Caco-2 (cell line): ENCODE results near the gene TLE1. TPM values are rescaled to one million over a fixed set of nuclear protein-coding genes. Genes with fewer than 3 reads are reported as not detected.

ENCODE experiments used
- BruUV-seq: library from RNA; stranded (reverse); fragments of 400-500 nt; replicated peaks from 2 replicates; lab custom pipeline; 2021; lab: Mats Ljungman, UMichigan
- CTCF ChIA-PET: fragments of 300-600 bp; sonication (Branson Sonifier 250); formaldehyde crosslinking; loops from one replicate; lab custom pipeline; 2022; ENCODE audit warnings: antibody characterized with exemption; lab: Charles Lee
- POLR2A ChIA-PET: fragments of 300-600 bp; sonication (Branson Sonifier 250); formaldehyde crosslinking; loops from one replicate; lab custom pipeline; 2022; ENCODE audit warnings: antibody characterized with exemption; lab: Charles Lee
- DNase-seq, 2 experiments: peaks; one replicate each; pipeline versions ENCODE4 v3.0.0 to v3.0.0-alpha.2; 2020 to 2022
- H3K27me3 ChIP-seq: replicated peaks from 2 replicates; pipeline ENCODE4 v1.6.0; 2011; ENCODE audit warnings: low read length; ENCODE audit not compliant: control insufficient read depth, insufficient read depth
- H3K36me3 ChIP-seq: 2 replicates; pipeline ENCODE4 v1.5.1; 2011; ENCODE audit warnings: low read length; ENCODE audit not compliant: control insufficient read depth, insufficient read depth
- H3K4me1 ChIP-seq: fragments of 250-450 bp; sonication (Bioruptor Pico); 2 replicates; pipeline ENCODE4 v1.5.1; 2020; ENCODE audit warnings: mild to moderate bottlenecking
- H3K4me3 ChIP-seq: 2 replicates; pipeline ENCODE4 v1.5.1; 2011; ENCODE audit warnings: low read depth, mild to moderate bottlenecking, control low read depth, low read length
- H3K9me3 ChIP-seq: fragments of 250-450 bp; sonication (Bioruptor Pico); 2 replicates; pipeline ENCODE4 v1.5.1; 2020; ENCODE audit warnings: mild to moderate bottlenecking, moderate library complexity
- H3K27ac Mint-ChIP-seq: one replicate; pipeline ENCODE4 v1.8.0; 2022; ENCODE audit warnings: mixed read lengths; ENCODE audit not compliant: unreplicated experiment
- H3K27me3 Mint-ChIP-seq: one replicate; pipeline ENCODE4 v1.8.0; 2022; ENCODE audit warnings: mixed read lengths; ENCODE audit not compliant: insufficient read depth, unreplicated experiment
- H3K36me3 Mint-ChIP-seq: one replicate; pipeline ENCODE4 v1.8.0; 2022; ENCODE audit warnings: mild to moderate bottlenecking, mixed read lengths; ENCODE audit not compliant: insufficient read depth, unreplicated experiment
- H3K4me1 Mint-ChIP-seq: one replicate; pipeline ENCODE4 v1.8.0; 2022; ENCODE audit warnings: low read depth, mixed read lengths; ENCODE audit not compliant: unreplicated experiment
- H3K4me3 Mint-ChIP-seq: one replicate; pipeline ENCODE4 v1.8.0; 2022; ENCODE audit warnings: mild to moderate bottlenecking, moderate library complexity, mixed read lengths; ENCODE audit not compliant: unreplicated experiment
- H3K9me3 Mint-ChIP-seq: one replicate; pipeline ENCODE4 v1.8.0; 2022; ENCODE audit warnings: mixed read lengths; ENCODE audit not compliant: unreplicated experiment
- intact Hi-C: fragments of 100-400 bp; cut with micrococcal nuclease; formaldehyde crosslinking; loops from one replicate; pipeline ENCODE4 v1.10.0; 2022; ENCODE audit not compliant: unreplicated experiment
- total RNA-seq: library from RNA; stranded (reverse); gene quantifications from 2 replicates; pipeline ENCODE4 v1.2.3, GENCODE V29; 2022
- TF ChIP-seq, protein P1 (sequence below), 2 experiments: fragments of 200-600 bp in 1 of 2; IDR thresholded peaks; 1 replicate in 1 of 2; 2 replicates in 1 of 2; pipeline versions ENCODE4 v1.5.1 to v1.8.0; 2011 to 2022; ENCODE audit warnings: antibody characterized with exemption in 1 of 2, control low read depth in 1 of 2, inconsistent platforms in 1 of 2, low read depth in 1 of 2, low read length in 1 of 2, mild to moderate bottlenecking in 1 of 2, moderate library complexity in 1 of 2; ENCODE audit not compliant: insufficient read depth in 1 of 2, severe bottlenecking in 1 of 2, unreplicated experiment in 1 of 2

Gene TLE1
- total RNA-seq, 1 experiment from 2014 or later: 18.3 TPM

DNA sequence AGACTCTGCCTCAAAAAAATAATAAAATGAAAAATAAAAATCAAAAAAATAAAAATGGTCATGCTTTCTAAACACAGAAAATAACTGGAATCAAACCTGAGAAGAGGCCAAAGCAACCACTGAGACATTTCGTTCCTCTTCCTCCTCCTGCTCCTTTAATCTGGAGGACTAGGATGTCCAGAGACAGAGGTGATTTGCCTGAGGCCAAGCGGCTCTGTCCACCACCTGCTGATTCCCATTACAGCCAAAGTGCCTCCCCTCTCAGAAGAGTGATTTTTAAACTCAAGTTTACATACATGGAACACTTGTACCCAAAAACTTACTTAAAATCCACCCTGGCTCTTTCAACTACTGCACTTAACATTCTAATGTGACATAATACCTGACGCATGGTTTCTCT lies 65.6 kb downstream of the TLE1 start:
- no peak overlapping the region for H3K27ac Mint-ChIP-seq
- H3K4me3 Mint-ChIP-seq: no peak overlapping the region
- Histone ChIP-seq H3K27me3 (no peaks in the 10 kb centered on the region), H3K36me3 (no peaks in the 10 kb centered on the region), H3K4me3 (no peak overlapping the region), H3K9me3 (no peaks in the 10 kb centered on the region), H3K4me1 (no peaks in the 10 kb centered on the region)
- H3K9me3 Mint-ChIP-seq: no peaks in the 10 kb centered on the region
- intact Hi-C loops: no loop called here
- no TSS peak for BruUV-seq
- DNase-seq: no peak
- no peaks in the 10 kb centered on the region for H3K27me3 Mint-ChIP-seq
- no peaks in the 10 kb centered on the region for H3K4me1 Mint-ChIP-seq
- peaks cover 5% of the 10 kb centered on the region for H3K36me3 Mint-ChIP-seq
- TF ChIP-seq, protein P1, sequence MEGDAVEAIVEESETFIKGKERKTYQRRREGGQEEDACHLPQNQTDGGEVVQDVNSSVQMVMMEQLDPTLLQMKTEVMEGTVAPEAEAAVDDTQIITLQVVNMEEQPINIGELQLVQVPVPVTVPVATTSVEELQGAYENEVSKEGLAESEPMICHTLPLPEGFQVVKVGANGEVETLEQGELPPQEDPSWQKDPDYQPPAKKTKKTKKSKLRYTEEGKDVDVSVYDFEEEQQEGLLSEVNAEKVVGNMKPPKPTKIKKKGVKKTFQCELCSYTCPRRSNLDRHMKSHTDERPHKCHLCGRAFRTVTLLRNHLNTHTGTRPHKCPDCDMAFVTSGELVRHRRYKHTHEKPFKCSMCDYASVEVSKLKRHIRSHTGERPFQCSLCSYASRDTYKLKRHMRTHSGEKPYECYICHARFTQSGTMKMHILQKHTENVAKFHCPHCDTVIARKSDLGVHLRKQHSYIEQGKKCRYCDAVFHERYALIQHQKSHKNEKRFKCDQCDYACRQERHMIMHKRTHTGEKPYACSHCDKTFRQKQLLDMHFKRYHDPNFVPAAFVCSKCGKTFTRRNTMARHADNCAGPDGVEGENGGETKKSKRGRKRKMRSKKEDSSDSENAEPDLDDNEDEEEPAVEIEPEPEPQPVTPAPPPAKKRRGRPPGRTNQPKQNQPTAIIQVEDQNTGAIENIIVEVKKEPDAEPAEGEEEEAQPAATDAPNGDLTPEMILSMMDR (IDR thresholded peaks at IDR 0.05; ENCODE audit: insufficient read depth in 1 of 2, low read depth in 1 of 2, low read length in 1 of 2, severe bottlenecking in 1 of 2, unreplicated experiment in 1 of 2): no peak
- POLR2A ChIA-PET: no interaction called here
- CTCF ChIA-PET: no interaction called here

DNA sequence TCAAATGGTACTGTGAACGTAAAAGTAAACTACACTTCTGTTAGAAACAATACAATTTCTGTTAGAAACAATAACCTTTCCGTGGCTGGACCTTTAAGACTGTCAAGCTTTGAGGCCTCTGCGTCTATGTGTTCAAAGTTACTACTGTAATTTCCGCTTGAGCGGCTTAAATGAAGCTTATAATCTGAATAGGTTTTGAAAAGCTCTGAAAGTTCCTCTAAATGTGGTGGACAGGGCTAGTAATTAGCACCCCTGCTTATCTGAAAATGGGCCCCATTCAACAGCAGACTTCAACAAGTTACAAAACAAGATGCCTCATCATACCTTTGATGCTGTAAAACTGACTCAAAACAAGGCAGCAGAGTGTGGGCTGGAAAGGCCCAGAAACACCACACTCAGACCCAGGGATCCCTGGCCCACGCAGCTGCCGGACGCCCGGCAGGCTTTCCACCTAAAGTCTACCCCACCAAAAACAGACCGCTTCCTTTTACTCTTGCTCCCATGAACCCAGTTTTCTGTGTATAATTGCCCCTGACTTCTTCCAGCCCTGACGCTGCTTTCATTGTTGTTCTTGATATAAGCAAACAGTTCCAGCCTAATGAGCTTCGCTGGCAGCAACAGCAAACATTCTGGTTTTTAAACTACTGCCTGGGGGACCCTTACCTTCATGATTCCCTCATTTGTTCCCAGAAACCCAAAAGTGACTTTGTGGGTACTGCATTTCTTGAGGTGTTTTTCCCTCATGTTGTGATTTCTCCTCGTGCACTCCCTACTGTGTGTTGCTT lies 66.7 kb downstream of the TLE1 start:
- Mint-ChIP-seq H3K9me3 (no peaks in the 10 kb centered on the region), H3K36me3 (peaks cover 5% of the 10 kb centered on the region), H3K27ac (no peak overlapping the region), H3K4me3 (no peak overlapping the region), H3K4me1 (no peaks in the 10 kb centered on the region), H3K27me3 (no peaks in the 10 kb centered on the region)
- POLR2A ChIA-PET: no interaction called here
- BruUV-seq: no TSS peak
- Histone ChIP-seq H3K27me3 (no peaks in the 10 kb centered on the region), H3K4me1 (no peaks in the 10 kb centered on the region), H3K36me3 (no peaks in the 10 kb centered on the region), H3K4me3 (no peak overlapping the region), H3K9me3 (no peaks in the 10 kb centered on the region)
- intact Hi-C loops: no loop called here
- DNase-seq: no peak
- TF ChIP-seq, protein P1 (IDR thresholded peaks at IDR 0.05; ENCODE audit: insufficient read depth in 1 of 2, low read depth in 1 of 2, low read length in 1 of 2, severe bottlenecking in 1 of 2, unreplicated experiment in 1 of 2): no peak
- CTCF ChIA-PET: no interaction called here

DNA sequence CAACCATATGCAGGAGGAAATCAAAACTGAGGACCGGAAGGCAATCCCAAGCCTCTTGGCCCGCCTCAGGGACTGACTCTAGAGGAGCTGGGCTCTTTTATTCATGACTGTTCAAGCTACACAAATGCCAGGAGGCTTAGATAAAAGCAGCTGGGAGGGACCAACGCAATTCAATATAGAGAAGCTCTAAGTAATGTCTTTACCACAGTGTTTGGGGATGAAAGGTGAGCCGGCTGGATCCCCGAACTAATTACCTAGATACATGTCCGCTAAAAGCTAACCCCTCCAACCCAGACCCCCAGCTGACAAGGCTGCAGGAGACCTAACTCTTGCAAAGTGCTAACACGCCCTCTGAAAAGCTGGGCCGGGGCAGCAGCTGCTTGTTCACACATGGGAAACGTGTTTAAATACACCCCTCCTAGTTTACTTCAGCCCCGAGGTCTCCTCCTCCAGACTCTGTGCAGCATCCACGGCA lies 67.5 kb downstream of the TLE1 start:
- no peaks in the 10 kb centered on the region for H3K9me3 ChIP-seq
- Mint-ChIP-seq H3K4me3 (no peak overlapping the region), H3K9me3 (no peaks in the 10 kb centered on the region), H3K27me3 (no peaks in the 10 kb centered on the region), H3K4me1 (no peaks in the 10 kb centered on the region), H3K27ac (no peak overlapping the region), H3K36me3 (peaks cover 5% of the 10 kb centered on the region)
- TF ChIP-seq, protein P1 (IDR thresholded peaks at IDR 0.05; ENCODE audit: insufficient read depth in 1 of 2, low read depth in 1 of 2, low read length in 1 of 2, severe bottlenecking in 1 of 2, unreplicated experiment in 1 of 2): no peak
- H3K4me1 ChIP-seq: no peaks in the 10 kb centered on the region
- H3K4me3 ChIP-seq: no peak overlapping the region
- no peaks in the 10 kb centered on the region for H3K27me3 ChIP-seq
- POLR2A ChIA-PET: no interaction called here
- BruUV-seq: no TSS peak
- DNase-seq: no peak
- CTCF ChIA-PET: no interaction called here
- no peaks in the 10 kb centered on the region for H3K36me3 ChIP-seq
- intact Hi-C loops: no loop called here
